Measurements from ENCODE around the gene LRRC74A.
"Not testable (repeated sequence)": the region's sequence is repeated elsewhere in the genome, so short reads cannot be mapped to it uniquely, and the experiment has no call there.

LRRC74A gene

DNA sequence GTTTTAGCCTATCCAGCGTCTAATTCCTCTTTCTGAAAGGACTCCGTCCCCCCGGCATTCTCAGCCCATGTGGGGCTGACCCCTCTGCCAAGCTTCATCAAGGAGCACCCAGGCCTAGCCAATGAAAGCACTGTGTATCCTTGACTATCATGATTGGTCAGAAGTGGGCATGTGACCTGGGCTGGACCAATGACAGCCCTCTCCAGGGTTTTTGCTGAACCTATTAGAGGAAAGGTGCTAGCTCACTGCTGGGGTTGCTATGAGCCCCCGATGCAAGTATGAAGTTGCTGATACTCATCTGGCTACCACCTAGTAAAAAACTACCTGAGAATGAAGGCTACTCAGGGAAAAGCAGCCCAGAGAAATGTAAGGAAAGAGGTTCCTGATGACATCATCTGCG, 68.1 kb downstream of the LRRC74A start:
- TF ChIP-seq EZH2phosphoT487 (IDR thresholded peaks at IDR 0.05; ENCODE audit: low read depth): no peak
- Histone ChIP-seq H3K4me1 (ENCODE audit: low read length) (no peaks in the 10 kb centered on the region), H3K4me2 (ENCODE audit: low read length) (no peak overlapping the region), H3K79me2 (ENCODE audit: low read length) (no peaks in the 10 kb centered on the region), H4K20me1 (ENCODE audit: insufficient read depth, low read length) (no peaks in the 10 kb centered on the region), H2AFZ (ENCODE audit: low read depth, low read length) (no peak overlapping the region), H3K4me3 (ENCODE audit: low read length) (no peak overlapping the region), H3K9ac (ENCODE audit: low read length) (no peak overlapping the region), H3K9me3 (ENCODE audit: insufficient read depth, low read length) (0 out of 2 replicates have a peak, but pooled peaks cover 2% of the 10 kb centered on the region), H3K27ac (ENCODE audit: low read length) (no peak overlapping the region), H3K36me3 (replicated peaks; ENCODE audit: low read depth, low read length) (no peaks in the 10 kb centered on the region), H3K27me3 (ENCODE audit: low read depth, low read length) (no peaks in the 10 kb centered on the region)

DNA sequence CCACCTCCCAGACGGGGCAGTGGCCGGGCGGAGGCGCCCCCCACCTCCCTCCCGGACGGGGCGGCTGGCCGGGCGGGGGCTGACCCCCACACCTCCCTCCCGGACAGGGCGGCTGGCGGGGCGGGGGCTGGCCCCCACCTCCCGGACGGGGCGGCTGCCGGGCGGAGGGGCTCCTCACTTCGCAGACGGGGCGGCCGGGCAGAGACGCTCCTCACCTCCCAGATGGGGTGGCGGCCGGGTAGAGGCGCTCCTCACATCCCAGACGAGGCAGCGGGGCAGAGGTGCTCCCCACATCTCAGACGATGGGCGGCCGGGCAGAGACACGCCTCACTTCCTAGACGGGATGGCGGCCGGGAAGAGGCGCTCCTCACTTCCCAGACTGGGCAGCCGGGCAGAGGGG, 71.8 kb downstream of the LRRC74A start:
- not testable (repeated sequence) for H3K36me3 ChIP-seq (replicated peaks; ENCODE audit: low read depth, low read length); H3K27me3 ChIP-seq (ENCODE audit: low read depth, low read length); H3K9ac ChIP-seq (ENCODE audit: low read length); H3K79me2 ChIP-seq (ENCODE audit: low read length); H2AFZ ChIP-seq (ENCODE audit: low read depth, low read length); H4K20me1 ChIP-seq (ENCODE audit: insufficient read depth, low read length); H3K9me3 ChIP-seq (ENCODE audit: insufficient read depth, low read length); H3K4me2 ChIP-seq (ENCODE audit: low read length); H3K4me1 ChIP-seq (ENCODE audit: low read length); H3K27ac ChIP-seq (ENCODE audit: low read length); H3K4me3 ChIP-seq (ENCODE audit: low read length)

DNA sequence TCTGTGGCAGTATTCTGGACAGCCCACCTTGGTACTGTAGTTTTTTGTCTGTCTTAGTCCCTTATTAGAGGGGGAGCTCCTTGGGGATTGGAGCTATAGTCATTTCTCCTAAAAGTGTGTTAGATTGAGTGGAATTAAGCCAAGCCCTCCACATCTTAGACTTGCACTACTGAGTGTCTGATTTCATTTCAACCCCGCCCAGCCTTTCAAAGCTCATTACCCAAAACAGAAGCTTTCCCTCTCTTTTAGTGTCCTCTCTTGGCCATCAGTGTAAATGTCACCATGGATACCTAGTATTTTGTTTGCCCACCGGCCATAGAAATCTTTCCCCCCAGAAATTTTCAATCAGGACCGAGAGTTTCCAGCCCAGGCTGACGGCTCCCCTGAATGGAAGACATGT, 74.5 kb downstream of the LRRC74A start:
- no peaks in the 10 kb centered on the region for H3K79me2 ChIP-seq (ENCODE audit: low read length)
- H3K27me3 ChIP-seq (ENCODE audit: low read depth, low read length): peaks cover 3% of the 10 kb centered on the region; the same call in 1 of the 2 replicates
- H3K4me1 ChIP-seq (ENCODE audit: low read length): peaks cover 25% of the 10 kb centered on the region
- no peaks in the 10 kb centered on the region for H4K20me1 ChIP-seq (ENCODE audit: insufficient read depth, low read length)
- TF ChIP-seq, protein P1, sequence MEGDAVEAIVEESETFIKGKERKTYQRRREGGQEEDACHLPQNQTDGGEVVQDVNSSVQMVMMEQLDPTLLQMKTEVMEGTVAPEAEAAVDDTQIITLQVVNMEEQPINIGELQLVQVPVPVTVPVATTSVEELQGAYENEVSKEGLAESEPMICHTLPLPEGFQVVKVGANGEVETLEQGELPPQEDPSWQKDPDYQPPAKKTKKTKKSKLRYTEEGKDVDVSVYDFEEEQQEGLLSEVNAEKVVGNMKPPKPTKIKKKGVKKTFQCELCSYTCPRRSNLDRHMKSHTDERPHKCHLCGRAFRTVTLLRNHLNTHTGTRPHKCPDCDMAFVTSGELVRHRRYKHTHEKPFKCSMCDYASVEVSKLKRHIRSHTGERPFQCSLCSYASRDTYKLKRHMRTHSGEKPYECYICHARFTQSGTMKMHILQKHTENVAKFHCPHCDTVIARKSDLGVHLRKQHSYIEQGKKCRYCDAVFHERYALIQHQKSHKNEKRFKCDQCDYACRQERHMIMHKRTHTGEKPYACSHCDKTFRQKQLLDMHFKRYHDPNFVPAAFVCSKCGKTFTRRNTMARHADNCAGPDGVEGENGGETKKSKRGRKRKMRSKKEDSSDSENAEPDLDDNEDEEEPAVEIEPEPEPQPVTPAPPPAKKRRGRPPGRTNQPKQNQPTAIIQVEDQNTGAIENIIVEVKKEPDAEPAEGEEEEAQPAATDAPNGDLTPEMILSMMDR (IDR thresholded peaks at IDR 0.05; ENCODE audit: low read depth, low read length): no peak
- no peak for TF ChIP-seq EZH2phosphoT487 (IDR thresholded peaks at IDR 0.05; ENCODE audit: low read depth)
- no peak overlapping the region for H3K27ac ChIP-seq (ENCODE audit: low read length)
- no peak overlapping the region for H2AFZ ChIP-seq (ENCODE audit: low read depth, low read length)
- H3K9ac ChIP-seq (ENCODE audit: low read length): no peak overlapping the region
- no peaks in the 10 kb centered on the region for H3K36me3 ChIP-seq (replicated peaks; ENCODE audit: low read depth, low read length)
- H3K4me3 ChIP-seq (ENCODE audit: low read length): no peak overlapping the region
- H3K4me2 ChIP-seq (ENCODE audit: low read length): no peak overlapping the region
- H3K9me3 ChIP-seq (ENCODE audit: insufficient read depth, low read length): no peaks in the 10 kb centered on the region

DNA sequence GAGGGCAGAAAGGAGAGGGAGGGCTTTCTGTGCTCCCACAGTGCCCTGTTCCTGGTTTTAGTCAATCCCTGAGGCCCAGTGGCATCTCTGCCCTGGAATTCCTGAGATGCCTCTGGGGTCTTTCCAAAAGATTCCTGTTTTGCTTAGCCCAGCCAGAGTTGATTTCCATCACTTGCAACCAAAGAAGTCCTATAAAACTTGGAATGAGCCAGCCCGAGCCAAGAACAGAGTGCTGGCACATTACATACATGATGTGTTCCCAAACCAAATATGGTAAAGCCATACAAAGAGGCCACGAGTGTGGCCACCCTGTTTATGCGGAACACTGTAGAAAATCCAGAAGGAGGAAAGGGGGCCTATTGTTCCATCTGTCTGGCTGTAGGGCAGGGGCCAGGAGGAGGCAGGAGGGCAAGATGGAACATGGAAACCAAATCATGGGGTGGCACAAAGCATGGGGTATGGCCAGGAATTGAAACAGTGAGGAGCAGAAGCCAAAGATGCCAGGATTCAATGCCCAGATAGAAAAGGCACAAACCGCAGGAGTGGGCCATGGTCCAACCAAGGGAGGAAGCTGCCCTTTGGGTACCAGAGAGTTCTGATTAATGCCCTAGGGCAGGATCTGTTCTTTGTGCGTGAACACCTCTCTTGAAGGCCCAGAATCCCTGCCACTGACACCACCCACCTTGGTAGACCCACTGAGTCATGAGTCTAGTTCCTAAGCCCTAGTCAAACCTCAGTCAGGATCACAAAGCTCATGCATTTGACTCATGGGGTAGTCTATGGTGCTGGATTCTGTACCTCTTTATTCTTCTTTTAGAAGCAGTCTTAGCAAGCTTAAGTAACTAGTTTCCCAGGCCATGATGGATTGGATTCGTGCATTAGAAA, 75.2 kb downstream of the LRRC74A start:
- Histone ChIP-seq H3K9me3 (ENCODE audit: insufficient read depth, low read length) (no peaks in the 10 kb centered on the region), H3K27me3 (ENCODE audit: low read depth, low read length) (peaks cover 3% of the 10 kb centered on the region; the same call in 1 of the 2 replicates)

GRCh38 chr14:76902591-76902990, 76.4 kb downstream of the LRRC74A start:
- Histone ChIP-seq H3K36me3 (replicated peaks; ENCODE audit: low read depth, low read length) (no peaks in the 10 kb centered on the region), H3K4me2 (ENCODE audit: low read length) (no peak overlapping the region), H3K9me3 (ENCODE audit: insufficient read depth, low read length) (no peaks in the 10 kb centered on the region), H3K79me2 (ENCODE audit: low read length) (no peaks in the 10 kb centered on the region), H4K20me1 (ENCODE audit: insufficient read depth, low read length) (no peaks in the 10 kb centered on the region), H3K27ac (ENCODE audit: low read length) (no peak overlapping the region), H3K9ac (ENCODE audit: low read length) (no peak overlapping the region), H3K4me1 (ENCODE audit: low read length) (peaks cover 27% of the 10 kb centered on the region), H2AFZ (ENCODE audit: low read depth, low read length) (no peak overlapping the region), H3K27me3 (ENCODE audit: low read depth, low read length) (peaks cover 3% of the 10 kb centered on the region; the same call in 1 of the 2 replicates), H3K4me3 (ENCODE audit: low read length) (no peak overlapping the region)
- no peak for TF ChIP-seq EZH2phosphoT487 (IDR thresholded peaks at IDR 0.05; ENCODE audit: low read depth)
- TF ChIP-seq, protein P1 (IDR thresholded peaks at IDR 0.05; ENCODE audit: low read depth, low read length): no peak

More for the DNA sequence above, 75.2 kb downstream of the LRRC74A start:
- H3K79me2 ChIP-seq (ENCODE audit: low read length): no peaks in the 10 kb centered on the region
- no peak overlapping the region for H3K4me3 ChIP-seq (ENCODE audit: low read length)
- no peak for TF ChIP-seq EZH2phosphoT487 (IDR thresholded peaks at IDR 0.05; ENCODE audit: low read depth)
- TF ChIP-seq, protein P1 (IDR thresholded peaks at IDR 0.05; ENCODE audit: low read depth, low read length): no peak
- no peak overlapping the region for H2AFZ ChIP-seq (ENCODE audit: low read depth, low read length)
- H3K27ac ChIP-seq (ENCODE audit: low read length): no peak overlapping the region
- H4K20me1 ChIP-seq (ENCODE audit: insufficient read depth, low read length): no peaks in the 10 kb centered on the region
- no peak overlapping the region for H3K4me2 ChIP-seq (ENCODE audit: low read length)
- no peaks in the 10 kb centered on the region for H3K36me3 ChIP-seq (replicated peaks; ENCODE audit: low read depth, low read length)
- no peak overlapping the region for H3K9ac ChIP-seq (ENCODE audit: low read length)
- peaks cover 27% of the 10 kb centered on the region for H3K4me1 ChIP-seq (ENCODE audit: low read length)

Data from OCI-LY3 (cell line).